Measurements from ENCODE around the gene KANK3.

DNA sequence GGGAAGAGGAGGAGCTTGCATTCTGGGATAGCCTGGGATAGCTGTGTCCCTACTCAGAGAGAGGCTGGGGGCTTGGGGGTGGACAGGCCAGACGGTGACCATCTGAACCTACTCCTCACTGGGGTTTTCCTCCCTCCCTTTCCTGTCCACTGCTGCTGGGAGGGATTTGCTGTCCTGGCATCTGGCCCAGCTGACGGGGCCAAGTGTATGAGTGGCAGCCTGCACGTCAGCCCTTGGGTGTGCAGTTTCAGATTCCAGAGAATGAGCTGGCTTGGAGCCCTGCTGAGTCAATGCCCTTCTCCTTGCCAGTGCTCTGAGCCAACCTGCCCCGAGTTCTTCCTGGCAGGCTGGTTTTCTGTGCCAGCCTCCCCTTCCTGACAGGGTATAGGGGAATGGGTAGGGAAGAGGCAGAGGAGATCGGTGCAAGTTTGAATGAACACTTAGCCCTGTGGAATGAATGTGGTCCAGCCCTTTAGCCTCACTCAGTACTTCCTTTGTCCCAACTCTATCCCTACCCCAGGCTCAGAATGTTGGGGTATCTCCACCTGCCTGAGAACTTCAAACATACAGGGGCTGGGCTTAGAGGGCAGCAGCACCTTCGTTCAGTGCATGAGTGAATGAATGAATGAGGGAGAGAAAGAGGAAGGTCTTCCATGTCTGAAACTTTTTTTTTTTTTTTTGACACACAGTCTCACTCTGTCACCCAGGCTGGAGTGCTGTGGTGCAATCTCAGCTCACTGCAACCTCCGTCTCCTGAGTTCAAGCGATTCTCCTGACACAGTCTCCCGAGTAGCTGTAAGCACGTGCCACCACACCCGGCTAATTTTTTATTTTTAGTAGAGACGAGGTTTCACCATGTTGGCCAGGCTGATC, 19.1 kb upstream of the KANK3 start:
- no peak for TF ChIP-seq EP300 (IDR thresholded peaks at IDR 0.05; ENCODE audit: borderline replicate concordance in 1 of 2, control insufficient read depth in 1 of 2, low read depth in 2 of 2, low read length in 2 of 2)
- TF ChIP-seq, protein P1, sequence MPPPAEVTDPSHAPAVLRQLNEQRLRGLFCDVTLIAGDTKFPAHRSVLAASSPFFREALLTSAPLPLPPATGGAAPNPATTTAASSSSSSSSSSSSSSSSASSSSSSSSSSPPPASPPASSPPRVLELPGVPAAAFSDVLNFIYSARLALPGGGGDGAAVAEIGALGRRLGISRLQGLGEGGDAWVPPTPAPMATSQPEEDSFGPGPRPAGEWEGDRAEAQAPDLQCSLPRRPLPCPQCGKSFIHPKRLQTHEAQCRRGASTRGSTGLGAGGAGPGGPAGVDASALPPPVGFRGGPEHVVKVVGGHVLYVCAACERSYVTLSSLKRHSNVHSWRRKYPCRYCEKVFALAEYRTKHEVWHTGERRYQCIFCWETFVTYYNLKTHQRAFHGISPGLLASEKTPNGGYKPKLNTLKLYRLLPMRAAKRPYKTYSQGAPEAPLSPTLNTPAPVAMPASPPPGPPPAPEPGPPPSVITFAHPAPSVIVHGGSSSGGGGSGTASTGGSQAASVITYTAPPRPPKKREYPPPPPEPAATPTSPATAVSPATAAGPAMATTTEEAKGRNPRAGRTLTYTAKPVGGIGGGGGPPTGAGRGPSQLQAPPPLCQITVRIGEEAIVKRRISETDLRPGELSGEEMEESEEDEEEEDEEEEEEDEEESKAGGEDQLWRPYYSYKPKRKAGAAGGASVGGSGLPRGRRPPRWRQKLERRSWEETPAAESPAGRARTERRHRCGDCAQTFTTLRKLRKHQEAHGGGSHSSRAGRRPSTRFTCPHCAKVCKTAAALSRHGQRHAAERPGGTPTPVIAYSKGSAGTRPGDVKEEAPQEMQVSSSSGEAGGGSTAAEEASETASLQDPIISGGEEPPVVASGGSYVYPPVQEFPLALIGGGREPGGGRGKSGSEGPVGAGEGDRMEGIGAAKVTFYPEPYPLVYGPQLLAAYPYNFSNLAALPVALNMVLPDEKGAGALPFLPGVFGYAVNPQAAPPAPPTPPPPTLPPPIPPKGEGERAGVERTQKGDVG (CRISPR knock-in tag; IDR thresholded peaks at IDR 0.05): no peak
- TF ChIP-seq, protein P2, sequence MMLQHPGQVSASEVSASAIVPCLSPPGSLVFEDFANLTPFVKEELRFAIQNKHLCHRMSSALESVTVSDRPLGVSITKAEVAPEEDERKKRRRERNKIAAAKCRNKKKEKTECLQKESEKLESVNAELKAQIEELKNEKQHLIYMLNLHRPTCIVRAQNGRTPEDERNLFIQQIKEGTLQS (IDR thresholded peaks at IDR 0.05; ENCODE audit: borderline replicate concordance, extremely low read depth, low read depth, low read length): no peak
- no peak for TF ChIP-seq CHD2 (IDR thresholded peaks at IDR 0.05; ENCODE audit: borderline replicate concordance, low read depth, low read length)
- TF ChIP-seq, protein P3, sequence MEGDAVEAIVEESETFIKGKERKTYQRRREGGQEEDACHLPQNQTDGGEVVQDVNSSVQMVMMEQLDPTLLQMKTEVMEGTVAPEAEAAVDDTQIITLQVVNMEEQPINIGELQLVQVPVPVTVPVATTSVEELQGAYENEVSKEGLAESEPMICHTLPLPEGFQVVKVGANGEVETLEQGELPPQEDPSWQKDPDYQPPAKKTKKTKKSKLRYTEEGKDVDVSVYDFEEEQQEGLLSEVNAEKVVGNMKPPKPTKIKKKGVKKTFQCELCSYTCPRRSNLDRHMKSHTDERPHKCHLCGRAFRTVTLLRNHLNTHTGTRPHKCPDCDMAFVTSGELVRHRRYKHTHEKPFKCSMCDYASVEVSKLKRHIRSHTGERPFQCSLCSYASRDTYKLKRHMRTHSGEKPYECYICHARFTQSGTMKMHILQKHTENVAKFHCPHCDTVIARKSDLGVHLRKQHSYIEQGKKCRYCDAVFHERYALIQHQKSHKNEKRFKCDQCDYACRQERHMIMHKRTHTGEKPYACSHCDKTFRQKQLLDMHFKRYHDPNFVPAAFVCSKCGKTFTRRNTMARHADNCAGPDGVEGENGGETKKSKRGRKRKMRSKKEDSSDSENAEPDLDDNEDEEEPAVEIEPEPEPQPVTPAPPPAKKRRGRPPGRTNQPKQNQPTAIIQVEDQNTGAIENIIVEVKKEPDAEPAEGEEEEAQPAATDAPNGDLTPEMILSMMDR (IDR thresholded peaks at IDR 0.05 in 2 of 3, conservative IDR thresholded peaks at IDR 0.05 in 1 of 3; ENCODE audit: control insufficient read depth in 2 of 3, extremely low read depth in 1 of 3, insufficient read depth in 1 of 3, low read depth in 3 of 3, low read length in 3 of 3): no peak
- TF ChIP-seq EZH2 (IDR thresholded peaks at IDR 0.05; ENCODE audit: borderline replicate concordance, control insufficient read depth, low read depth, low read length): no peak
- TF ChIP-seq, protein P4, sequence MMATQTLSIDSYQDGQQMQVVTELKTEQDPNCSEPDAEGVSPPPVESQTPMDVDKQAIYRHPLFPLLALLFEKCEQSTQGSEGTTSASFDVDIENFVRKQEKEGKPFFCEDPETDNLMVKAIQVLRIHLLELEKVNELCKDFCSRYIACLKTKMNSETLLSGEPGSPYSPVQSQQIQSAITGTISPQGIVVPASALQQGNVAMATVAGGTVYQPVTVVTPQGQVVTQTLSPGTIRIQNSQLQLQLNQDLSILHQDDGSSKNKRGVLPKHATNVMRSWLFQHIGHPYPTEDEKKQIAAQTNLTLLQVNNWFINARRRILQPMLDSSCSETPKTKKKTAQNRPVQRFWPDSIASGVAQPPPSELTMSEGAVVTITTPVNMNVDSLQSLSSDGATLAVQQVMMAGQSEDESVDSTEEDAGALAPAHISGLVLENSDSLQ (IDR thresholded peaks at IDR 0.05): peak; percentile 62; the same call in 1 of the 2 replicates
- TF ChIP-seq SUZ12 (IDR thresholded peaks at IDR 0.05; ENCODE audit: unreplicated experiment): no peak
- TF ChIP-seq ZNF24 (IDR thresholded peaks at IDR 0.05): 0 out of 2 replicates have a peak, but pooled peaks have one; percentile 51
- TF ChIP-seq MXI1 (IDR thresholded peaks at IDR 0.05; ENCODE audit: low read depth, low read length): no peak
- no peak for TF ChIP-seq POLR2AphosphoS5 (IDR thresholded peaks at IDR 0.05; ENCODE audit: low read length)
- TF ChIP-seq ZNF274 (IDR thresholded peaks at IDR 0.05; ENCODE audit: insufficient read depth, insufficient read length): no peak
- TF ChIP-seq SP1 (IDR thresholded peaks at IDR 0.05; ENCODE audit: low read depth, low read length): no peak
- TF ChIP-seq POLR2A (IDR thresholded peaks at IDR 0.05; ENCODE audit: low read depth, low read length): no peak

All from GM12878 (cell line).